ENCODE results near the gene MYBPC2.

GRCh38 chr19:50393589-50393988, 39.1 kb upstream of the MYBPC2 start:
- TF ChIP-seq CTCF (IDR thresholded peaks at IDR 0.05) = no peak
- no peak for TF ChIP-seq POLR2A (IDR thresholded peaks at IDR 0.05)
- no peak for TF ChIP-seq EP300 (IDR thresholded peaks at IDR 0.05)
- TF ChIP-seq POLR2AphosphoS5 (IDR thresholded peaks at IDR 0.05) = no peak

All from upper lobe of left lung (tissue), 4 donors.